Dedifferentiated amniotic fluid mesenchymal stem cell (primary cell): ENCODE measurements around the gene SH3BP2.

Source experiments
- DNase-seq: peaks from one replicate; pipeline ENCODE4 v3.0.0-alpha.2; 2016; ENCODE audit errors: extremely low spot score

The SH3BP2 gene

GRCh38 chr4:2856266-2856665 lies 63.4 kb downstream of the SH3BP2 start:
- no peak for DNase-seq

GRCh38 chr4:2857349-2857927 lies 64.6 kb downstream of the SH3BP2 start:
- DNase-seq, result no peak

- peak; percentile 23 for DNase-seq
These were observed 65.7 kb downstream of the SH3BP2 start for GRCh38 chr4:2858451-2859217.

GRCh38 chr4:2859514-2859913 lies 66.6 kb downstream of the SH3BP2 start:
- DNase-seq, result no peak

GRCh38 chr4:2860391-2861348 lies 67.8 kb downstream of the SH3BP2 start:
- DNase-seq, result no peak

GRCh38 chr4:2861631-2862436 lies 68.9 kb downstream of the SH3BP2 start:
- DNase-seq, result no peak

GRCh38 chr4:2862528-2862927 lies 69.6 kb downstream of the SH3BP2 start:
- no peak for DNase-seq

GRCh38 chr4:2863649-2864048 lies 70.8 kb downstream of the SH3BP2 start:
- no peak for DNase-seq

GRCh38 chr4:2865196-2865780 lies 72.4 kb downstream of the SH3BP2 start:
- DNase-seq, result no peak

- DNase-seq, result no peak
These were observed 73.4 kb downstream of the SH3BP2 start for GRCh38 chr4:2866160-2866861.

- DNase-seq, result no peak
These were observed 74.0 kb downstream of the SH3BP2 start for GRCh38 chr4:2866891-2867290.

- no peak for DNase-seq
These were observed 75.0 kb downstream of the SH3BP2 start for GRCh38 chr4:2867758-2868491.

- no peak for DNase-seq
These were observed 76.1 kb downstream of the SH3BP2 start for GRCh38 chr4:2868877-2869487.

- no peak for DNase-seq
These were observed 76.8 kb downstream of the SH3BP2 start for GRCh38 chr4:2869659-2870058.

GRCh38 chr4:2870082-2870481 lies 77.2 kb downstream of the SH3BP2 start:
- DNase-seq, result no peak

- DNase-seq, result no peak
These were observed 78.6 kb downstream of the SH3BP2 start for GRCh38 chr4:2871466-2871865.

- DNase-seq, result no peak
These were observed 79.0 kb downstream of the SH3BP2 start for GRCh38 chr4:2871911-2872310.

- no peak for DNase-seq
These were observed 80.4 kb downstream of the SH3BP2 start for GRCh38 chr4:2873329-2873728.

- DNase-seq, result no peak
These were observed 82.0 kb downstream of the SH3BP2 start for GRCh38 chr4:2874861-2875260.
